ENCODE results near the gene UBE2B. TPM values are rescaled to one million over a fixed set of nuclear protein-coding genes. Genes with fewer than 3 reads are reported as not detected.

UBE2B gene
- total RNA-seq, 2 donors from 2014 or later: 129 to 162 TPM

- Mint-ChIP-seq H3K27ac (no peak overlapping the region), H3K4me1 (ENCODE audit: low read depth) (peaks cover 49% of the 10 kb centered on the region), H3K36me3 (ENCODE audit: insufficient read depth in 2 of 2) (no peaks in the 10 kb centered on the region), H3K4me3 (peak overlapping the region in 1 of 2 donors; percentile 54), H3K27me3 (ENCODE audit: low read depth) (no peaks in the 10 kb centered on the region), H3K9me3 (no peaks in the 10 kb centered on the region)
- ATAC-seq (replicated peaks in 1 of 2) (peak in 1 of 2 donors; percentile 28), DNase-seq (peak; percentile 40 to 55)
Observed at GRCh38 chr5:134432174-134432573, 60.8 kb downstream of the UBE2B start.

- no peak for ATAC-seq (replicated peaks in 1 of 2)
- H3K4me1 Mint-ChIP-seq (ENCODE audit: low read depth): peaks cover 51% of the 10 kb centered on the region
- DNase-seq: no peak
- no peaks in the 10 kb centered on the region for H3K9me3 Mint-ChIP-seq
- no peaks in the 10 kb centered on the region for H3K27me3 Mint-ChIP-seq (ENCODE audit: low read depth)
- peak overlapping the region; percentile 67 to 79 for H3K4me3 Mint-ChIP-seq
- peak overlapping the region; percentile 88 for H3K27ac Mint-ChIP-seq
- H3K36me3 Mint-ChIP-seq (ENCODE audit: insufficient read depth in 2 of 2): no peaks in the 10 kb centered on the region
Observed at GRCh38 chr5:134432677-134433359, 61.4 kb downstream of the UBE2B start.

- Mint-ChIP-seq H3K27me3 (ENCODE audit: low read depth) (no peaks in the 10 kb centered on the region), H3K27ac (peak overlapping the region; percentile 58), H3K4me1 (ENCODE audit: low read depth) (peaks cover 51% of the 10 kb centered on the region), H3K9me3 (no peaks in the 10 kb centered on the region), H3K36me3 (ENCODE audit: insufficient read depth in 2 of 2) (no peaks in the 10 kb centered on the region), H3K4me3 (peak overlapping the region in 1 of 2 donors; percentile 68)
- DNase-seq (peak; percentile 42 to 60), ATAC-seq (replicated peaks in 1 of 2) (peak; percentile 72 to 74)
Observed at GRCh38 chr5:134435560-134435959, 64.2 kb downstream of the UBE2B start.

GRCh38 chr5:134436523-134437339 is 65.4 kb downstream of the UBE2B start:
- Mint-ChIP-seq H3K9me3 (no peaks in the 10 kb centered on the region), H3K27me3 (ENCODE audit: low read depth) (no peaks in the 10 kb centered on the region), H3K4me3 (peak overlapping the region; percentile 64 to 65), H3K4me1 (ENCODE audit: low read depth) (peaks cover 48% of the 10 kb centered on the region), H3K27ac (peak overlapping the region; percentile 58), H3K36me3 (ENCODE audit: insufficient read depth in 2 of 2) (no peaks in the 10 kb centered on the region)
- peak; percentile 83 to 86 for ATAC-seq (replicated peaks in 1 of 2)
- peak; percentile 75 for DNase-seq

DNA sequence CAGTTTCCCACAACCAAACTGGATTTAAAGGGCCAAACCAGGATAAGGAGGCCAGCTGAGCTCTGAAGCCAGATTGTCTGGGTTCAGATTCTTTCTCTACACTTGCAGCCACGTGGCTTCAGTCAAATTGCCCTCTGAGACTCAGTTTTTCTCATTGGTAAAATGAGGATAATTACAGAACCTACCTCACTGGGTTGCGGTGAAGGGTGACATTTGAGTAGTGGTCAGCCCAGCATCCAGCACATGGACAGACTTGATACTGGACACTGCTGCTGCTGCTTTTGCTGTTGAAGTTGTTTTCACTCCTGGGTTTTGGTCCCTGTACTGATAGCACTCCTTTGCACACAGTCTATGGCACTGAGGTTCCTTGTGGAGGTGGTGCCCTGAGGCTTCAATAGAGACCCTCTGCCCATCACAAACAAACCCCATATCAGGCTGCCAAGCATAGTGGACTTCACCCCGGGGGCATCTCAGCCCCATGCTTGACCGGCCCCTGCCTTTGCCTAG is 66.0 kb downstream of the UBE2B start:
- Mint-ChIP-seq H3K4me3 (peak overlapping the region; percentile 64 to 65), H3K27ac (peak overlapping the region; percentile 58)
- no peak for DNase-seq

DNA sequence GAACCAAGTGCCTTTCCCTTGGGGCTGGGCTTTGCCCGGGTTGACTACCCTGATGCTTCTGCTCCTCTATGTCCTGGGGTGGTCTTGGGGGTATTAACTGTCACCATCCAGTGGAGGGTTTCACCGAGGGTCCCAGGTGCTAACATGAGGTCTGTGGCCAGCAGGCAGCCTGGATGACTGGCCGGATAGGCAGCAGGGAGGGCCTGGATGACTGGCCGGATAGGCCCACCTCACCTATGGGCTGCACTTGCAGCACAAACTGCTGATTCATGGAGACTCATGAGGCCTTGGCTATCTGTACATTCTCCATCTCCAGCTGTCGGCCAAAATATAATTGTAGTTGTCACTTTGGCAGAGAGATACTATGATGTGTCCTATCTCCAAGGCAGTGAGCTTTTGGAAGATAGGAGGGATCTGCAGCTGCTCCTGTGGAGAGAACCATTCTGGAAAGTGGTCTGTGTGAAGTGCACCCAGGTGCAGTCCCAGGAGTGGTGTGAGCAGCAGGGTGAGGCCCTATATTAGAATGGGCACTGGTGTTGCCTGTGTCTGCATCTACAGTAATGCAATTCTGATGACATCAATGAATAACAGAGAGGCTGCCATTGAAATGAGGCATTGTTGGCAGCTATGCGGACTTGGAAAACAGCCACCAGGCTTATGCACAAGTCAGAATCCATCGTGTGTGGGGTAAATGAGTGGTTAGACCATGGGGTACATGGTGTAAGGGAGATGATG is 66.6 kb downstream of the UBE2B start:
- Mint-ChIP-seq H3K27ac (no peak overlapping the region), H3K4me3 (no peak overlapping the region), H3K27me3 (ENCODE audit: low read depth) (no peaks in the 10 kb centered on the region), H3K4me1 (ENCODE audit: low read depth) (peaks cover 35% of the 10 kb centered on the region), H3K9me3 (no peaks in the 10 kb centered on the region), H3K36me3 (ENCODE audit: insufficient read depth in 2 of 2) (no peaks in the 10 kb centered on the region)
- no peak for DNase-seq
- no peak for ATAC-seq (replicated peaks in 1 of 2)

More for the DNA sequence above, 66.0 kb downstream of the UBE2B start:
- Mint-ChIP-seq H3K36me3 (ENCODE audit: insufficient read depth in 2 of 2) (no peaks in the 10 kb centered on the region), H3K9me3 (no peaks in the 10 kb centered on the region), H3K4me1 (ENCODE audit: low read depth) (peaks cover 41% of the 10 kb centered on the region), H3K27me3 (ENCODE audit: low read depth) (no peaks in the 10 kb centered on the region)
- peak in 1 of 2 donors; percentile 1 for ATAC-seq (replicated peaks in 1 of 2)

GRCh38 chr5:134438721-134439123 is 67.4 kb downstream of the UBE2B start:
- H3K4me3 Mint-ChIP-seq: no peak overlapping the region
- H3K4me1 Mint-ChIP-seq (ENCODE audit: low read depth): peaks cover 28% of the 10 kb centered on the region
- no peaks in the 10 kb centered on the region for H3K36me3 Mint-ChIP-seq (ENCODE audit: insufficient read depth in 2 of 2)
- no peaks in the 10 kb centered on the region for H3K27me3 Mint-ChIP-seq (ENCODE audit: low read depth)
- DNase-seq (no peak), ATAC-seq (replicated peaks in 1 of 2) (no peak)
- no peaks in the 10 kb centered on the region for H3K9me3 Mint-ChIP-seq
- no peak overlapping the region for H3K27ac Mint-ChIP-seq

DNA sequence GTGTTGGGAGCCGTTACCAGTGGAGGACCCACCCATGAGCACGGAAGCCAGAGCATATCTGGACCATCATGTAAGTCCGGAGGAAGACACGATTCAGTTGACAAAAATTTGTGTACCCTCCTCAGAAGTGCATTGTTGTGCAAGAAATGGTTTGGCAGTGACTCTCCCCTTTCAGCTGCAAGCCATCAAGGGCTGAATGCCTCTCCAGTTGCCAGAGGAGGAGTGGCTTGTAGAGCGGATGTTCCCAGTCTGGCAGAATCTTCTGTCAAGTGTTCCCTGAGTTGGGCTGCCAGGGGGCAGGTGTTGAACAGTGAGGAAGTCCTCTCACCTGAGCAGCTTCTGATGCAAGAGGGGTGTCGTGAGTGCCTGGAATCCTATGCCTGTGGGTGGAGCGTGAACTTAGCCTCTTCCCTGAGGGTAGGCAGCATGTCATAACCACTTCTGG is 67.9 kb downstream of the UBE2B start:
- Mint-ChIP-seq H3K36me3 (ENCODE audit: insufficient read depth in 2 of 2) (no peaks in the 10 kb centered on the region), H3K4me1 (ENCODE audit: low read depth) (peaks cover 25% of the 10 kb centered on the region), H3K9me3 (no peaks in the 10 kb centered on the region), H3K27me3 (ENCODE audit: low read depth) (no peaks in the 10 kb centered on the region), H3K4me3 (no peak overlapping the region), H3K27ac (no peak overlapping the region)
- no peak for DNase-seq
- no peak for ATAC-seq (replicated peaks in 1 of 2)

GRCh38 chr5:134440201-134440755 is 68.9 kb downstream of the UBE2B start:
- DNase-seq: no peak
- Mint-ChIP-seq H3K4me1 (ENCODE audit: low read depth) (peaks cover 28% of the 10 kb centered on the region), H3K9me3 (no peaks in the 10 kb centered on the region), H3K27ac (no peak overlapping the region), H3K4me3 (no peak overlapping the region), H3K36me3 (ENCODE audit: insufficient read depth in 2 of 2) (no peaks in the 10 kb centered on the region), H3K27me3 (ENCODE audit: low read depth) (no peaks in the 10 kb centered on the region)
- no peak for ATAC-seq (replicated peaks in 1 of 2)

Other genes starting within 250 kb of the UBE2B start
- gene SKP1, start 194.6 kb upstream of the UBE2B start, total RNA-seq: 100 to 1,000 TPM; 201 to 238 TPM
- 100 to 1,000 TPM; 158 to 176 TPM for gene PPP2CA, start 145.5 kb upstream of the UBE2B start, total RNA-seq
- gene CDKL3, start 4.4 kb upstream of the UBE2B start, total RNA-seq: 1 to 10 TPM; 3.9 to 5.8 TPM
- gene CDKN2AIPNL, start 40.3 kb downstream of the UBE2B start, total RNA-seq: 10 to 100 TPM; 24.6 to 25.8 TPM
- 10 to 100 TPM; 87.0 to 88.8 TPM for gene JADE2, start 154.1 kb downstream of the UBE2B start, total RNA-seq

All from activated T-cell treated with anti-CD3 and anti-CD28 coated beads, Interleukin-2, amount 50 U/mL, for 72 hours (primary cell).